Endodermal cell (in vitro differentiated cells): ENCODE results near the gene CYP51A1. TPM values are rescaled to one million over a fixed set of nuclear protein-coding genes. Genes with fewer than 3 reads are reported as not detected.
"Not testable (repeated sequence)": the region's sequence is repeated elsewhere in the genome, so short reads cannot be mapped to it uniquely, and the experiment has no call there.

Experiments used
- DNase-seq: peaks from one replicate; pipeline ENCODE4 v3.0.0-alpha.2; 2017
- H3K27ac ChIP-seq: 2 replicates; pipeline ENCODE4 v1.5.1; 2013; ENCODE audit warnings: mild to moderate bottlenecking, low read depth, low read length, moderate library complexity
- H3K27me3 ChIP-seq: 2 replicates; pipeline ENCODE4 v1.6.1; 2013; ENCODE audit warnings: mild to moderate bottlenecking, low read length, moderate library complexity; ENCODE audit not compliant: insufficient read depth, control insufficient read depth, poor library complexity, severe bottlenecking
- H3K36me3 ChIP-seq: 2 replicates; pipeline ENCODE4 v1.7.0; 2013; ENCODE audit warnings: mild to moderate bottlenecking, low read length, moderate library complexity; ENCODE audit not compliant: control insufficient read depth, insufficient read depth
- H3K4me1 ChIP-seq: one replicate; pipeline ENCODE4 v1.7.0; 2013; ENCODE audit warnings: low read length; ENCODE audit not compliant: control insufficient read depth, insufficient read depth
- H3K4me3 ChIP-seq: 2 replicates; pipeline ENCODE4 v1.5.1; 2013; ENCODE audit warnings: mild to moderate bottlenecking, low read length, moderate library complexity
- H3K9ac ChIP-seq: 2 replicates; pipeline ENCODE4 v1.6.1; 2013; ENCODE audit warnings: mild to moderate bottlenecking, low read length, moderate library complexity; ENCODE audit not compliant: poor library complexity, severe bottlenecking; ENCODE audit errors: extremely low read depth
- H3K9me3 ChIP-seq: 2 replicates; pipeline ENCODE4 v1.6.1; 2013; ENCODE audit warnings: mild to moderate bottlenecking, low read length, moderate library complexity; ENCODE audit not compliant: control insufficient read depth
- H3K27ac Mint-ChIP-seq: 2 replicates; pipeline ENCODE4 v1.8.0; 2020; ENCODE audit warnings: mixed read lengths
- H3K27me3 Mint-ChIP-seq: 2 replicates; pipeline ENCODE4 v1.8.0; 2021; ENCODE audit warnings: mild to moderate bottlenecking, mixed read lengths; ENCODE audit not compliant: insufficient read depth
- H3K36me3 Mint-ChIP-seq: 2 replicates; pipeline ENCODE4 v1.8.0; 2020; ENCODE audit warnings: low read depth, mixed read lengths
- H3K4me1 Mint-ChIP-seq: 2 replicates; pipeline ENCODE4 v1.8.0; 2020; ENCODE audit warnings: mixed read lengths
- H3K4me3 Mint-ChIP-seq: 2 replicates; pipeline ENCODE4 v1.8.0; 2020; ENCODE audit warnings: mild to moderate bottlenecking, moderate library complexity, mixed read lengths
- H3K9me3 Mint-ChIP-seq: 2 replicates; pipeline ENCODE4 v1.8.0; 2020; ENCODE audit warnings: mild to moderate bottlenecking, mixed read lengths
- CTCF ChIP-seq: fragments of 200-600 bp; sonication (generic); conservative IDR thresholded peaks from 2 replicates; pipeline ENCODE4 v1.5.0; 2021; ENCODE audit warnings: antibody characterized with exemption, mild to moderate bottlenecking
- WGBS, 2 experiments: methylation state at CpG; one replicate each; pipeline versions ENCODE4 v1.1.5 to v1.1.7; 2013; ENCODE audit warnings: missing lambda C conversion rate in 2 of 2, mixed read lengths in 1 of 2; ENCODE audit not compliant: insufficient coverage in 1 of 2, insufficient read length in 1 of 2; 5-methylcytosine and 5-hydroxymethylcytosine counted together
- total RNA-seq, 2 donors: library from RNA; stranded (reverse); fragmentation: NEBNext Ultra II Directional in 1 of 2; extraction: Animal tissue kit (Norgen Biotek cat#: 25700) in 1 of 2; gene quantifications; 2 replicates in 1 of 2; 3 replicates in 1 of 2; pipeline ENCODE4 v1.2.1, GENCODE V29; 2021

CYP51A1 gene
- total RNA-seq, 2 donors from 2014 or later, result 49.5 to 72.9 TPM

GRCh38 chr7:92150450-92151017 lies 16.3 kb upstream of the CYP51A1 start:
- Histone ChIP-seq H3K4me1 (no peaks in the 10 kb centered on the region), H3K36me3 (no peaks in the 10 kb centered on the region), H3K27me3 (no peaks in the 10 kb centered on the region), H3K9me3 (no peaks in the 10 kb centered on the region), H3K4me3 (no peak overlapping the region), H3K9ac (no peak overlapping the region), H3K27ac (no peak overlapping the region)
- no peak overlapping the region for H3K4me3 Mint-ChIP-seq
- H3K27ac Mint-ChIP-seq, result no peak overlapping the region
- H3K4me1 Mint-ChIP-seq, result no peaks in the 10 kb centered on the region
- WGBS, 2 experiments, result 89% methylated on average over 1 of the region's 1 CpG; no CpG with 5 or more reads in 1 of the 2 experiments
- H3K36me3 Mint-ChIP-seq, result no peaks in the 10 kb centered on the region
- TF ChIP-seq CTCF, result no peak
- no peaks in the 10 kb centered on the region for H3K27me3 Mint-ChIP-seq
- H3K9me3 Mint-ChIP-seq, result no peaks in the 10 kb centered on the region
- DNase-seq, result no peak

GRCh38 chr7:92149736-92150239 lies 15.5 kb upstream of the CYP51A1 start:
- Histone ChIP-seq H3K36me3 (no peaks in the 10 kb centered on the region), H3K27me3 (no peaks in the 10 kb centered on the region), H3K4me1 (no peaks in the 10 kb centered on the region), H3K27ac (no peak overlapping the region), H3K4me3 (no peak overlapping the region), H3K9me3 (no peaks in the 10 kb centered on the region), H3K9ac (no peak overlapping the region)
- TF ChIP-seq CTCF, result no peak
- H3K36me3 Mint-ChIP-seq, result no peaks in the 10 kb centered on the region
- no peaks in the 10 kb centered on the region for H3K4me1 Mint-ChIP-seq
- H3K27ac Mint-ChIP-seq, result no peak overlapping the region
- DNase-seq, result no peak
- no peaks in the 10 kb centered on the region for H3K27me3 Mint-ChIP-seq
- WGBS, 2 experiments, result 82 to 93% methylated on average over 2 to 5 of the region's 5 CpGs
- no peak overlapping the region for H3K4me3 Mint-ChIP-seq
- H3K9me3 Mint-ChIP-seq, result no peaks in the 10 kb centered on the region

- H3K4me1 Mint-ChIP-seq, result not testable (repeated sequence)
These were observed 9.1 kb upstream of the CYP51A1 start for GRCh38 chr7:92143192-92143880.

GRCh38 chr7:92142791-92143190 lies 8.5 kb upstream of the CYP51A1 start:
- H3K27me3 Mint-ChIP-seq, H3K4me1 Mint-ChIP-seq, DNase-seq, H3K36me3 Mint-ChIP-seq, H3K36me3 ChIP-seq, H3K4me3 ChIP-seq, H3K9ac ChIP-seq, H3K27ac ChIP-seq, H3K27ac Mint-ChIP-seq, H3K4me3 Mint-ChIP-seq, H3K27me3 ChIP-seq, H3K9me3 ChIP-seq, H3K4me1 ChIP-seq: not testable (repeated sequence)
- H3K9me3 Mint-ChIP-seq, result peaks cover 23% of the 10 kb centered on the region
- 89 to 93% methylated on average over 7 to 9 of the region's 9 CpGs for WGBS, 2 experiments

More at GRCh38 chr7:92143192-92143880, 9.1 kb upstream of the CYP51A1 start:
- not testable (repeated sequence) for H3K4me3 Mint-ChIP-seq, H3K9me3 ChIP-seq, H3K27me3 Mint-ChIP-seq, H3K36me3 Mint-ChIP-seq, H3K4me1 ChIP-seq, H3K27ac Mint-ChIP-seq, H3K36me3 ChIP-seq, H3K27me3 ChIP-seq, H3K27ac ChIP-seq, H3K9ac ChIP-seq, DNase-seq, H3K4me3 ChIP-seq
- peaks cover 23% of the 10 kb centered on the region for H3K9me3 Mint-ChIP-seq
- WGBS, 2 experiments, result 87 to 93% methylated on average over 16 to 49 of the region's 50 CpGs
